SU-DHL-6 (cell line): Measurements from ENCODE around the gene ROCK2.
"Not testable (repeated sequence)": the region's sequence is repeated elsewhere in the genome, so short reads cannot be mapped to it uniquely, and the experiment has no call there.

Experiments
- H2AFZ ChIP-seq: fragments of 200-600 bp; sonication (generic); 2 replicates; pipeline ENCODE4 v1.6.1; 2014; ENCODE audit warnings: low read depth, mild to moderate bottlenecking, moderate library complexity, mixed read lengths, antibody characterized with exemption, low read length; ENCODE audit not compliant: severe bottlenecking
- H3F3A ChIP-seq: fragments of 200-600 bp; shearing (Covaris generic); 2 replicates; pipeline ENCODE4 v1.6.0; 2016; ENCODE audit warnings: antibody characterized with exemption, mild to moderate bottlenecking; ENCODE audit not compliant: insufficient read depth
- H3K27ac ChIP-seq: fragments of 200-600 bp; sonication (generic); 2 replicates; pipeline ENCODE4 v1.5.1; 2016; ENCODE audit warnings: low read depth, mild to moderate bottlenecking, low read length, moderate library complexity, mixed read lengths
- H3K27me3 ChIP-seq: fragments of 200-600 bp; sonication (generic), shearing (Covaris generic); 2 replicates; pipeline ENCODE4 v1.6.0; 2014; ENCODE audit warnings: mild to moderate bottlenecking, low read length
- H3K36me3 ChIP-seq: fragments of 200-600 bp; sonication (generic); 2 replicates; pipeline ENCODE4 v1.6.1; 2014; ENCODE audit warnings: mild to moderate bottlenecking, low read length, mixed read lengths
- H3K4me2 ChIP-seq: fragments of 300-600, 200-600 bp; shearing (Covaris generic), sonication (generic); 2 replicates; pipeline ENCODE4 v1.6.0; 2014; ENCODE audit warnings: low read length, low read depth, mild to moderate bottlenecking; ENCODE audit not compliant: poor library complexity, severe bottlenecking
- H3K4me3 ChIP-seq: fragments of 200-600 bp; sonication (generic); 2 replicates; pipeline ENCODE4 v1.5.1; 2014; ENCODE audit warnings: antibody characterized with exemption, low read length, mild to moderate bottlenecking, mixed read lengths; ENCODE audit not compliant: insufficient read depth, poor library complexity, severe bottlenecking
- H3K79me2 ChIP-seq: fragments of 200-600 bp; sonication (generic); 2 replicates; pipeline ENCODE4 v1.6.1; 2014; ENCODE audit warnings: mild to moderate bottlenecking, low read length, moderate library complexity; ENCODE audit not compliant: insufficient read depth
- H3K9ac ChIP-seq: fragments of 200-600 bp; sonication (generic); 2 replicates; pipeline ENCODE4 v1.7.0; 2014; ENCODE audit warnings: mild to moderate bottlenecking, low read length
- H3K9me2 ChIP-seq: fragments of 200-600 bp; sonication (generic); replicated peaks from 2 replicates; pipeline ENCODE4 v1.6.1; 2014; ENCODE audit warnings: low read length; ENCODE audit not compliant: insufficient read depth
- H3K9me3 ChIP-seq: fragments of 200-600 bp; sonication (generic); 2 replicates; pipeline ENCODE4 v1.6.1; 2014; ENCODE audit warnings: low read length, mixed read lengths; ENCODE audit not compliant: insufficient read depth
- H4K20me1 ChIP-seq: fragments of 200-600 bp; sonication (generic); 2 replicates; pipeline ENCODE4 v1.6.1; 2014; ENCODE audit warnings: low read depth, mild to moderate bottlenecking, antibody characterized with exemption, low read length, moderate library complexity, mixed read lengths
- EZH2phosphoT487 ChIP-seq: fragments of 200-600 bp; sonication (generic), shearing (Covaris generic); conservative IDR thresholded peaks from 2 replicates; pipeline ENCODE4 v1.6.1; 2018; ENCODE audit warnings: mild to moderate bottlenecking, antibody characterized with exemption, low read length, moderate library complexity, mixed read lengths
- TF ChIP-seq, protein P1 (sequence below): fragments of 200-600 bp; sonication (generic); IDR thresholded peaks from one replicate; pipeline ENCODE4 v1.5.1; 2017; ENCODE audit warnings: antibody characterized with exemption, mild to moderate bottlenecking, low read length, moderate library complexity; ENCODE audit not compliant: insufficient read depth, poor library complexity, severe bottlenecking

Gene ROCK2

DNA sequence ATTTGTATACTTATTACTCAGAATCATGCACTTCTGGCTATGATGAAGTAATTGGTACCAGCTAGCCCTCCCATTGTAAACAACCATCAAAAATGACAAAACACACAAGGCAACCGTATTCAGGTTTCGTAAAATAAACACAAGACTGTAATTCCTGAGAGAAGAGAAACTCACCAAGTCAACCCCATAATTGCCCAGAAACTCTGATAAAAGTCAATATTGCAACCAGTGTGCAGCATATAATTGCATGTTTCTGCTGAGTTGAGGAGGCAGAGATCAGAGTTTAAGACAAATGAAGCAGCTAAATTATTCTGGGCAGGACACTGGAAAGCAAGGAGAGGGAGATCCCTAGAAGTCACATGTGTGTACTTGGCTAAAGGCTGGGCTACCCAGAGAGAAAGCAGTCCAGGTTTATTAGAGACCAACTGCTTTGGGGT is 90.3 kb downstream of the ROCK2 start:
- Histone ChIP-seq H2AFZ (no peak overlapping the region), H3K27ac (no peak overlapping the region), H4K20me1 (no peaks in the 10 kb centered on the region), H3F3A (no peaks in the 10 kb centered on the region; the same call in 1 of the 2 replicates), H3K4me2 (no peak overlapping the region), H3K9ac (no peak overlapping the region), H3K9me3 (no peaks in the 10 kb centered on the region), H3K4me3 (no peak overlapping the region), H3K36me3 (peaks cover 9% of the 10 kb centered on the region; the same call in 1 of the 2 replicates), H3K79me2 (0 out of 2 replicates have a peak, but pooled peaks cover 9% of the 10 kb centered on the region), H3K27me3 (no peaks in the 10 kb centered on the region), H3K9me2 (no peaks in the 10 kb centered on the region)
- TF ChIP-seq, protein P1, sequence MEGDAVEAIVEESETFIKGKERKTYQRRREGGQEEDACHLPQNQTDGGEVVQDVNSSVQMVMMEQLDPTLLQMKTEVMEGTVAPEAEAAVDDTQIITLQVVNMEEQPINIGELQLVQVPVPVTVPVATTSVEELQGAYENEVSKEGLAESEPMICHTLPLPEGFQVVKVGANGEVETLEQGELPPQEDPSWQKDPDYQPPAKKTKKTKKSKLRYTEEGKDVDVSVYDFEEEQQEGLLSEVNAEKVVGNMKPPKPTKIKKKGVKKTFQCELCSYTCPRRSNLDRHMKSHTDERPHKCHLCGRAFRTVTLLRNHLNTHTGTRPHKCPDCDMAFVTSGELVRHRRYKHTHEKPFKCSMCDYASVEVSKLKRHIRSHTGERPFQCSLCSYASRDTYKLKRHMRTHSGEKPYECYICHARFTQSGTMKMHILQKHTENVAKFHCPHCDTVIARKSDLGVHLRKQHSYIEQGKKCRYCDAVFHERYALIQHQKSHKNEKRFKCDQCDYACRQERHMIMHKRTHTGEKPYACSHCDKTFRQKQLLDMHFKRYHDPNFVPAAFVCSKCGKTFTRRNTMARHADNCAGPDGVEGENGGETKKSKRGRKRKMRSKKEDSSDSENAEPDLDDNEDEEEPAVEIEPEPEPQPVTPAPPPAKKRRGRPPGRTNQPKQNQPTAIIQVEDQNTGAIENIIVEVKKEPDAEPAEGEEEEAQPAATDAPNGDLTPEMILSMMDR = no peak
- no peak for TF ChIP-seq EZH2phosphoT487

DNA sequence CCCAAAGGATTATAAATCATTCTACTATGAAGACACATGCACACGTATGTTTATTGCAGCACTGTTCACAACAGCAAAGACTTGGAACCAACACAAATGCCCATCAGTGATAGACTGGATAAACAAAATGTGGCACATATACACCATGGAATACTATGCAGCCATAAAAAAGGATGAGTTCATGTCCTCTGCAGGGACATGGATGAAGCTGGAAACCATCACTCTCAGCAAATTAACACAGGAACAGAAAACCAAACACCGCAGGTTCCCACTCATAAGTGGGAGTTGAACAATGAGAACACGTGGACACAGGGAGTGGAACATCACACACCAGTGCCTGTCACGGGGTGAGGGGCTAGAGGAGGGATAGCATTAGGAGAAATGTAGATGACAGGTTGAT is 92.0 kb downstream of the ROCK2 start:
- H3K79me2 ChIP-seq, H3F3A ChIP-seq: not testable (repeated sequence)
- peaks cover 11% of the 10 kb centered on the region; the same call in 1 of the 2 replicates for H3K36me3 ChIP-seq

DNA sequence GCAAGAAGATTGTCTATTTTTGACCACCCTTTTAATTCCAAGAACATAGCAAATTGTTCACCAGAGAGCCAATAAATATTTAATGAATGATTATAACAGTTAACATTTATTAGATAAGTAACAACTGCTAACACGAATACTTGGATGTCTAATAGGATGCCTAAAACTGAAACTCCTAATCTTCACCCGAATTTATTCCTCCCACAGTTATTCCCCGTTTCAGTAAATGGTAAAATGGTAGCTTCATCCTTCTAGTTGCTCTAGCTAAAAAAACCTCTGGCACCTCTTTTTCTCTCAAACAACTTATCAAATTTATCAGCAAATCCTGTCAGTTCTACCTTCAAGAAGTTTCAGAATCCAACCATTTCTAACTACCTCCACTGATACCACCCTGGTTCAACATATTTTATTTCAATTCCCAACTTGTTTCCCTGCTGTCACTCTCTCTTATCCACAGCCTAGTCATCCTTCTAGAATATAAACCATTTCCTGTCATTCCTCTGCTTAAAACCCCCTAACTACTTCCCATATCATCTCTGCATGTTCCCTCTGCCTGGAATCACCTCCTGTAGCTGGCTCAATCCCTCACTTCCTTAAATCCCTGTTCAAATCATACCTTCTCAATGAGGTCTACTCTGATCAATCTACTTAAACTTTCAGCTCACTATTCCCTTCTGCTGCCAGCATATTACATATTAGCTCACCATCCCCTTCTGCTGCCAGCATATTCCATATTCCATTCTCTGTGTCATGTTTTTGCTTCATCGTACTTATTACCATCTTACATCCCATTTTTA is 93.8 kb downstream of the ROCK2 start:
- H3K36me3 ChIP-seq = peaks cover 14% of the 10 kb centered on the region; the same call in 1 of the 2 replicates
- TF ChIP-seq EZH2phosphoT487 = no peak
- TF ChIP-seq, protein P1 = no peak
- no peaks in the 10 kb centered on the region for H3K9me2 ChIP-seq
- 0 out of 2 replicates have a peak, but pooled peaks cover 9% of the 10 kb centered on the region for H3K79me2 ChIP-seq
- H3K27me3 ChIP-seq = no peaks in the 10 kb centered on the region
- H3K27ac ChIP-seq = no peak overlapping the region
- H3F3A ChIP-seq = no peaks in the 10 kb centered on the region; the same call in 1 of the 2 replicates
- H2AFZ ChIP-seq = no peak overlapping the region
- no peaks in the 10 kb centered on the region for H4K20me1 ChIP-seq
- no peak overlapping the region for H3K4me2 ChIP-seq
- no peak overlapping the region for H3K9ac ChIP-seq
- no peak overlapping the region for H3K4me3 ChIP-seq
- no peaks in the 10 kb centered on the region for H3K9me3 ChIP-seq

More for the DNA sequence above, 92.0 kb downstream of the ROCK2 start:
- H3K9me2 ChIP-seq, H3K4me2 ChIP-seq, H4K20me1 ChIP-seq, H3K9me3 ChIP-seq, H3K27me3 ChIP-seq, H2AFZ ChIP-seq, H3K4me3 ChIP-seq, H3K9ac ChIP-seq, H3K27ac ChIP-seq: not testable (repeated sequence)

DNA sequence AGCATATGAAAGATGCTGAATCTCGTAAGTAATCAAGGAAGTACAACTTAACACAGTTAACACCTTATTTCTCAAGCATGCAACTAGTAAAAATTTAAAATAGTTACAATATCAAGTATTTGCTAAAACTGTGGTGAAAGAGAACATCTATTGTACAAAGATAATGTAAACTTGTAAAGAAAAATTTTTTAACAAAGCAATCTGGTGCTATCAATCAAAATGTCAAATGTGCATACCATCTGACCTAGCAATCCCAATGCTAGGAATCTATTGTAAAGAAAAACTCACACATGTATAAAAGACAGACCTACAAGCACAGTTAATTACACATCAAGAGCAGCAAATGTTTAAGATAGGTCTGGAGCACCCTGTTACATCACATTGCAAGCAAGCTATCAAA is 99.1 kb downstream of the ROCK2 start:
- TF ChIP-seq, protein P1 = no peak
- TF ChIP-seq EZH2phosphoT487 = no peak
- Histone ChIP-seq H3K9me3 (no peaks in the 10 kb centered on the region), H3K4me2 (no peak overlapping the region), H3K27ac (no peak overlapping the region), H2AFZ (no peak overlapping the region), H3K9ac (no peak overlapping the region), H3K36me3 (peaks cover 14% of the 10 kb centered on the region; the same call in 1 of the 2 replicates), H3K4me3 (no peak overlapping the region), H3K79me2 (0 out of 2 replicates have a peak, but pooled peaks cover under 1% of the 10 kb centered on the region), H3K9me2 (no peaks in the 10 kb centered on the region), H3K27me3 (no peaks in the 10 kb centered on the region), H4K20me1 (no peaks in the 10 kb centered on the region), H3F3A (no peaks in the 10 kb centered on the region; the same call in 1 of the 2 replicates)
